ENCODE measurements around the gene TCHP.

GRCh38 chr12:109880938-109881337 lies 19.1 kb upstream of the TCHP start:
- no peak for TF ChIP-seq GATA2 (IDR thresholded peaks at IDR 0.05; ENCODE audit: low read depth, low read length)
- no peak for TF ChIP-seq GATA3 (IDR thresholded peaks at IDR 0.05; ENCODE audit: low read depth, low read length)

All from SH-SY5Y (cell line).